HG03354 (cell line): Measurements from ENCODE around the gene GASK1A.
"Not testable (repeated sequence)": the region's sequence is repeated elsewhere in the genome, so short reads cannot be mapped to it uniquely, and the experiment has no call there.

ENCODE experiments used
- ATAC-seq: cut with Tn5 transposase; IDR thresholded peaks from one replicate; pipeline ENCODE4 v1.9.1; 2021; ENCODE audit warnings: mild to moderate bottlenecking; ENCODE audit not compliant: unreplicated experiment, poor library complexity, severe bottlenecking

Gene GASK1A

GRCh38 chr3:43055393-43055792 lies 76.3 kb downstream of the GASK1A start:
- no peak for ATAC-seq

- ATAC-seq = no peak
Measured at GRCh38 chr3:43055806-43056770, 77.0 kb downstream of the GASK1A start.

- no peak for ATAC-seq
Measured at GRCh38 chr3:43059456-43059855, 80.3 kb downstream of the GASK1A start.

- no peak for ATAC-seq
Measured at GRCh38 chr3:43061101-43061895, 82.2 kb downstream of the GASK1A start.

- no peak for ATAC-seq
Measured at GRCh38 chr3:43062040-43062563, 83.0 kb downstream of the GASK1A start.

GRCh38 chr3:43062564-43063040 lies 83.5 kb downstream of the GASK1A start:
- ATAC-seq = no peak

GRCh38 chr3:43063114-43063513 lies 84.0 kb downstream of the GASK1A start:
- no peak for ATAC-seq

- not testable (repeated sequence) for ATAC-seq
Measured at GRCh38 chr3:43070670-43071069, 91.6 kb downstream of the GASK1A start.

GRCh38 chr3:43071313-43071893 lies 92.3 kb downstream of the GASK1A start:
- no peak for ATAC-seq

GRCh38 chr3:43072361-43072760 lies 93.2 kb downstream of the GASK1A start:
- ATAC-seq = no peak

- no peak for ATAC-seq
Measured at GRCh38 chr3:43073116-43073835, 94.2 kb downstream of the GASK1A start.

GRCh38 chr3:43073836-43074220 lies 94.7 kb downstream of the GASK1A start:
- ATAC-seq = no peak

GRCh38 chr3:43074482-43074881 lies 95.4 kb downstream of the GASK1A start:
- no peak for ATAC-seq

GRCh38 chr3:43074901-43075689 lies 96.0 kb downstream of the GASK1A start:
- no peak for ATAC-seq

GRCh38 chr3:43075904-43076661 lies 97.0 kb downstream of the GASK1A start:
- ATAC-seq = no peak

- no peak for ATAC-seq
Measured at GRCh38 chr3:43076857-43077256, 97.7 kb downstream of the GASK1A start.

- no peak for ATAC-seq
Measured at GRCh38 chr3:43077261-43077660, 98.2 kb downstream of the GASK1A start.

GRCh38 chr3:43077707-43078106 lies 98.6 kb downstream of the GASK1A start:
- ATAC-seq = no peak
